HepG2 (cell line): Measurements from ENCODE around the gene C20orf204. TPM values are rescaled to one million over a fixed set of nuclear protein-coding genes. Genes with fewer than 3 reads are reported as not detected.

ENCODE experiments used
- KDM2A ChIP-seq: sonication (generic); formaldehyde crosslinking; IDR thresholded peaks from 2 replicates; pipeline ENCODE4 v1.4.0; 2020; ENCODE audit warnings: low read depth, missing genetic modification reagents, borderline replicate concordance
- KLF12 ChIP-seq: sonication (generic); formaldehyde crosslinking; IDR thresholded peaks from 2 replicates; pipeline ENCODE4 v1.4.0; 2020; ENCODE audit warnings: missing genetic modification reagents, borderline replicate concordance
- NCOA5 ChIP-seq: sonication (generic); formaldehyde crosslinking; IDR thresholded peaks from 2 replicates; pipeline ENCODE4 v1.4.0; 2020; ENCODE audit warnings: missing genetic modification reagents
- NFATC3 ChIP-seq: sonication (generic); formaldehyde crosslinking; IDR thresholded peaks from 2 replicates; pipeline ENCODE4 v1.5.1; 2020; ENCODE audit warnings: mild to moderate bottlenecking, missing genetic modification reagents
- RAD51 ChIP-seq: fragments of 450-650 bp; IDR thresholded peaks from 2 replicates; pipeline ENCODE4 v1.6.1; 2016; ENCODE audit warnings: borderline replicate concordance
- RBAK ChIP-seq: sonication (generic); formaldehyde crosslinking; IDR thresholded peaks from 2 replicates; pipeline ENCODE4 v1.5.1; 2020; ENCODE audit warnings: mild to moderate bottlenecking, missing genetic modification reagents
- RBM39 ChIP-seq: fragments of 200-400 bp; formaldehyde crosslinking; IDR thresholded peaks from one replicate; pipeline ENCODE4 v1.6.1; 2018; ENCODE audit warnings: antibody characterized with exemption, mild to moderate bottlenecking, low read depth, low read length; ENCODE audit not compliant: poor library complexity, severe bottlenecking
- SP5 ChIP-seq: IDR thresholded peaks from 2 replicates; pipeline ENCODE4 v1.6.1; 2016; ENCODE audit warnings: low read depth, borderline replicate concordance
- ZC3H4 ChIP-seq: sonication (generic); formaldehyde crosslinking; IDR thresholded peaks from 2 replicates; pipeline ENCODE4 v1.4.0; 2020; ENCODE audit warnings: missing genetic modification reagents, borderline replicate concordance
- ZFYVE20 ChIP-seq: sonication (generic); formaldehyde crosslinking; IDR thresholded peaks from 2 replicates; pipeline ENCODE4 v1.8.0; 2023; ENCODE audit warnings: low read depth, mild to moderate bottlenecking, moderate library complexity, missing genetic modification reagents, borderline replicate concordance
- ZMAT3 ChIP-seq: sonication (generic); formaldehyde crosslinking; conservative IDR thresholded peaks from 2 replicates; pipeline ENCODE4 v1.7.0; 2021; ENCODE audit warnings: missing genetic modification reagents
- ZNF207 ChIP-seq: fragments of 450-650 bp; IDR thresholded peaks from 2 replicates; pipeline ENCODE4 v1.6.1; 2016; ENCODE audit warnings: antibody characterized with exemption, borderline replicate concordance
- ZNF234 ChIP-seq: sonication (generic); formaldehyde crosslinking; conservative IDR thresholded peaks from 2 replicates; pipeline ENCODE4 v1.5.1; 2020; ENCODE audit warnings: mild to moderate bottlenecking, missing genetic modification reagents
- ZNF354B ChIP-seq: sonication (generic); formaldehyde crosslinking; IDR thresholded peaks from 2 replicates; pipeline ENCODE4 v1.8.0; 2022; ENCODE audit warnings: mild to moderate bottlenecking, missing genetic modification reagents
- ZNF431 ChIP-seq: sonication (generic); formaldehyde crosslinking; IDR thresholded peaks from 2 replicates; pipeline ENCODE4 v1.9.0; 2022; ENCODE audit warnings: missing genetic modification reagents, low read depth, mild to moderate bottlenecking, borderline replicate concordance
- ZNF44 ChIP-seq: sonication (generic); formaldehyde crosslinking; IDR thresholded peaks from 2 replicates; pipeline ENCODE4 v1.5.1; 2020; ENCODE audit warnings: mild to moderate bottlenecking, missing genetic modification reagents
- ZNF446 ChIP-seq: sonication (generic); formaldehyde crosslinking; IDR thresholded peaks from 2 replicates; pipeline ENCODE4 v1.5.0; 2020; ENCODE audit warnings: mild to moderate bottlenecking, missing genetic modification reagents
- ZNF484 ChIP-seq: sonication (generic); formaldehyde crosslinking; IDR thresholded peaks from 2 replicates; pipeline ENCODE4 v1.5.1; 2020; ENCODE audit warnings: mild to moderate bottlenecking, low read depth, missing genetic modification reagents, borderline replicate concordance
- ZNF660 ChIP-seq: sonication (generic); formaldehyde crosslinking; IDR thresholded peaks from 2 replicates; pipeline ENCODE4 v1.5.1; 2020; ENCODE audit warnings: mild to moderate bottlenecking, low read depth, missing genetic modification reagents, borderline replicate concordance
- ZNF678 ChIP-seq: sonication (generic); formaldehyde crosslinking; IDR thresholded peaks from 2 replicates; pipeline ENCODE4 v1.4.0; 2020; ENCODE audit warnings: mild to moderate bottlenecking, missing genetic modification reagents
- ZNF709 ChIP-seq: sonication (generic); formaldehyde crosslinking; IDR thresholded peaks from 2 replicates; pipeline ENCODE4 v1.5.0; 2020; ENCODE audit warnings: mild to moderate bottlenecking, missing genetic modification reagents
- ZSCAN31 ChIP-seq: sonication (generic); formaldehyde crosslinking; IDR thresholded peaks from 2 replicates; pipeline ENCODE4 v1.5.0; 2020; ENCODE audit warnings: low read depth, mild to moderate bottlenecking, missing genetic modification reagents
- polyA plus RNA-seq, 8 experiments: library from polyadenylated mRNA; depleted of rRNA in 3 of 8; stranded (reverse) in 7 of 8; unstranded in 1 of 8; fragments of >200 nt; fragmentation: Illumina TruSeq in 4 of 8; extraction: Trizol in 4 of 8; gene quantifications; 2 replicates each; pipeline versions ENCODE4 v1.2.1 to v1.2.3, GENCODE V29; 2011 to 2016; ENCODE audit warnings: low read depth in 4 of 8, missing spikeins in 1 of 8, mixed read lengths in 1 of 8; ENCODE audit not compliant: insufficient read depth in 1 of 8
- total RNA-seq, 5 experiments: library from RNA; depleted of rRNA; stranded (reverse); fragments of >200 nt; fragmentation: Illumina TruSeq; extraction: Trizol; gene quantifications; 2 replicates each; pipeline ENCODE4 v1.2.3, GENCODE V29; 2016; ENCODE audit warnings: low read depth in 1 of 5
- TF ChIP-seq, protein P1 (sequence below): conservative IDR thresholded peaks from 2 replicates; pipeline ENCODE4 v1.6.1; 2018; ENCODE audit warnings: missing genetic modification reagents
- TF ChIP-seq, protein P2 (sequence below): sonication (generic); formaldehyde crosslinking; IDR thresholded peaks from 2 replicates; pipeline ENCODE4 v1.8.1; 2022; ENCODE audit warnings: low read depth, mild to moderate bottlenecking, missing genetic modification reagents
- TF ChIP-seq, protein P3 (sequence below): sonication (generic); formaldehyde crosslinking; IDR thresholded peaks from 2 replicates; pipeline ENCODE4 v1.8.1; 2023; ENCODE audit warnings: mild to moderate bottlenecking, missing genetic modification reagents, borderline replicate concordance

C20orf204 gene
- total and polyA plus RNA-seq, 2 of the 13 experiments (the other 11 are each of a cell fraction or from before 2014, with no cell fraction given): 22.1 to 80.0 TPM

DNA sequence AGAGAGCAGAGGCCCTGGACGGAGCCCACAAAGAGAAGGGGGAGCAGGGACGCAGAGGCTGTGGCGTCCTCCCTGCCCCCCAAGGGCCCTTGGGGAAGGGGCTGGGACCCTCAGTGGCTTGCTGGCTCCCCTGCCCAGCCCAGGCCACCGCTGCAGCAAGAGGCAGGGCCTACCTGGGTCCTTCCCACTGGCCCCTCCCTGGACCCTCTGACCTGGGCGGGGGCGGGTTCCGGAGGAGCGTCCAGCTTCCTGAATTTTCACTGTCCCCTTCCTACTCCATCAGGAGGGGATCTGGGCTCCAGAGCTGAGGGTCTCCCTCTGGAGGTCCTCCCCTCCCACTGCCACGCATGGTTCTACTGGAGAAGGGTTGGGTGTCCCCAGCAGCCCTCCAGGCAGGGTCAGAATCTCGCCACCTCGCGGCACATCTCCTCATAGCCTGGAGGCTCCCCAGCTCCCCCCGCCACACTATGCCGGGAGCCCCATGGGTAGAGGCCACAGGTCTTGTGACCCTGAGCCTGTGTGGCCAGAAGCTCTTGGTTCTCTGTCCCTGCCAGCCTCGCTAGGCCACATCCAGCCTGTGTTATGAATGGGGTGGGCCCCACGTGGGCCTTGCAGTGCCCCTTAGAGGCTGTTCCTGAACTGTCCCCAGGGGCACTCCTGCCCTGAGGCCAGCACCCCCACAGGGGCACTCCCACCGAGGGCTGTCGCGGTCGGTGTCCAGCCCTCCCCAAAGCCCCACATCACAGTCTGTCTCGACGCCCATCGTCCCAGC, 14.5 kb downstream of the C20orf204 start (continued):
- TF ChIP-seq ZNF678 (CRISPR knock-in tag): no peak; the same call in 1 of the 2 replicates
- TF ChIP-seq RBM39: no peak
- peak; percentile 97; the same call in 1 of the 2 replicates for TF ChIP-seq ZNF354B
- TF ChIP-seq, protein P1, sequence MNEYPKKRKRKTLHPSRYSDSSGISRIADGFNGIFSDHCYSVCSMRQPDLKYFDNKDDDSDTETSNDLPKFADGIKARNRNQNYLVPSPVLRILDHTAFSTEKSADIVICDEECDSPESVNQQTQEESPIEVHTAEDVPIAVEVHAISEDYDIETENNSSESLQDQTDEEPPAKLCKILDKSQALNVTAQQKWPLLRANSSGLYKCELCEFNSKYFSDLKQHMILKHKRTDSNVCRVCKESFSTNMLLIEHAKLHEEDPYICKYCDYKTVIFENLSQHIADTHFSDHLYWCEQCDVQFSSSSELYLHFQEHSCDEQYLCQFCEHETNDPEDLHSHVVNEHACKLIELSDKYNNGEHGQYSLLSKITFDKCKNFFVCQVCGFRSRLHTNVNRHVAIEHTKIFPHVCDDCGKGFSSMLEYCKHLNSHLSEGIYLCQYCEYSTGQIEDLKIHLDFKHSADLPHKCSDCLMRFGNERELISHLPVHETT (CRISPR knock-in tag): peak; percentile 26
- TF ChIP-seq NCOA5 (CRISPR knock-in tag): 0 out of 2 replicates have a peak, but pooled peaks have one; percentile 65
- TF ChIP-seq SP5: peak; percentile 60
- TF ChIP-seq ZNF660 (CRISPR knock-in tag): no peak
- no peak for TF ChIP-seq ZNF44 (CRISPR knock-in tag)
- 0 out of 2 replicates have a peak, but pooled peaks have one; percentile 69 for TF ChIP-seq ZC3H4
- TF ChIP-seq ZNF207: no peak
- no peak; the same call in 1 of the 2 replicates for TF ChIP-seq KDM2A (CRISPR knock-in tag)
- no peak for TF ChIP-seq ZNF709 (CRISPR knock-in tag)
- no peak for TF ChIP-seq ZFYVE20 (CRISPR knock-in tag)
- no peak for TF ChIP-seq ZNF484 (CRISPR knock-in tag)
- TF ChIP-seq, protein P2, sequence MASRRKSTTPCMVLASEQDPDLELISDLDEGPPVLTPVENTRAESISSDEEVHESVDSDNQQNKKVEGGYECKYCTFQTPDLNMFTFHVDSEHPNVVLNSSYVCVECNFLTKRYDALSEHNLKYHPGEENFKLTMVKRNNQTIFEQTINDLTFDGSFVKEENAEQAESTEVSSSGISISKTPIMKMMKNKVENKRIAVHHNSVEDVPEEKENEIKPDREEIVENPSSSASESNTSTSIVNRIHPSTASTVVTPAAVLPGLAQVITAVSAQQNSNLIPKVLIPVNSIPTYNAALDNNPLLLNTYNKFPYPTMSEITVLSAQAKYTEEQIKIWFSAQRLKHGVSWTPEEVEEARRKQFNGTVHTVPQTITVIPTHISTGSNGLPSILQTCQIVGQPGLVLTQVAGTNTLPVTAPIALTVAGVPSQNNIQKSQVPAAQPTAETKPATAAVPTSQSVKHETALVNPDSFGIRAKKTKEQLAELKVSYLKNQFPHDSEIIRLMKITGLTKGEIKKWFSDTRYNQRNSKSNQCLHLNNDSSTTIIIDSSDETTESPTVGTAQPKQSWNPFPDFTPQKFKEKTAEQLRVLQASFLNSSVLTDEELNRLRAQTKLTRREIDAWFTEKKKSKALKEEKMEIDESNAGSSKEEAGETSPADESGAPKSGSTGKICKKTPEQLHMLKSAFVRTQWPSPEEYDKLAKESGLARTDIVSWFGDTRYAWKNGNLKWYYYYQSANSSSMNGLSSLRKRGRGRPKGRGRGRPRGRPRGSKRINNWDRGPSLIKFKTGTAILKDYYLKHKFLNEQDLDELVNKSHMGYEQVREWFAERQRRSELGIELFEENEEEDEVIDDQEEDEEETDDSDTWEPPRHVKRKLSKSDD (CRISPR knock-in tag): peak; percentile 27; the same call in 1 of the 2 replicates
- TF ChIP-seq ZSCAN31: no peak
- TF ChIP-seq ZNF446: no peak
- no peak for TF ChIP-seq ZNF431 (CRISPR knock-in tag)
- TF ChIP-seq RAD51: no peak
- TF ChIP-seq ZNF234 (CRISPR knock-in tag): no peak
- peak; percentile 86 for TF ChIP-seq ZMAT3
- TF ChIP-seq KLF12 (CRISPR knock-in tag): peak; percentile 94
- TF ChIP-seq RBAK: 0 out of 2 replicates have a peak, but pooled peaks have one; percentile 15
- TF ChIP-seq, protein P3, sequence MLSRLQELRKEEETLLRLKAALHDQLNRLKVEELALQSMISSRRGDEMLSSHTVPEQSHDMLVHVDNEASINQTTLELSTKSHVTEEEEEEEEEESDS (CRISPR knock-in tag): peak; percentile 93; the same call in 1 of the 2 replicates
- no peak for TF ChIP-seq NFATC3 (CRISPR knock-in tag)
